ENCODE results near the gene POTEI. TPM values are rescaled to one million over a fixed set of nuclear protein-coding genes. Genes with fewer than 3 reads are reported as not detected.
"Not testable (repeated sequence)": the region's sequence is repeated elsewhere in the genome, so short reads cannot be mapped to it uniquely, and the experiment has no call there.

The POTEI gene
- total and polyA plus RNA-seq, 7 experiments from 2014 or later: not detected

DNA sequence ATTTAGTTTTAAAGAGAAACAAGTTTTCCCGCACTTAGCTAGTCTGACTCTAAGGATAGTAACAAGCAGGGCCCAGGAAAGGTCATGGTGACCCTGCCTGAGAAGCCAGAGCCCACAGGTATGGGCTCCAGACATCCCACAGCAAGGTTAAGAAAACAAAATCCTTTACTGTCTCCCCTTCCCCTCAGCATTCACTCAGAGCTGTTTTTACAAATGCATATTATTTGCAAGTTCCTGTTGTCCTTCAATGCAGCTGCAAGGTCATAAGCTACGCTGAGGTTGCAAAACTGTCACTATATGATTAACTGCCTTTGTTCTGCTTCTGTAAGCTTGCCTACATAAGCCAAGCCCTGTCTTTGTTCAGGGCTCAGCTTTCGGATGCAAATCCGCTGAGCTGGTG lies 18.1 kb downstream of the POTEI start:
- H3K36me3 ChIP-seq (ENCODE audit: control insufficient read depth in 2 of 3, insufficient read depth in 3 of 3, low read length in 3 of 3); H3K27me3 Mint-ChIP-seq; H3K36me3 Mint-ChIP-seq; H3K27ac ChIP-seq (ENCODE audit: low read depth, low read length); H3K4me1 ChIP-seq (ENCODE audit: control insufficient read depth in 2 of 2, insufficient read depth in 2 of 2, low read length in 2 of 2); CTCF ChIA-PET; H3K4me3 Mint-ChIP-seq; POLR2A ChIA-PET; ATAC-seq; H3K9me3 Mint-ChIP-seq; H3K9me3 ChIP-seq (ENCODE audit: control insufficient read depth in 2 of 3, low read length in 3 of 3); H3K27me3 ChIP-seq (ENCODE audit: control insufficient read depth in 2 of 2, insufficient read depth in 2 of 2, low read length in 2 of 2); DNase-seq; intact Hi-C loops (cut with micrococcal nuclease); H3K4me1 Mint-ChIP-seq; H3K4me3 ChIP-seq (ENCODE audit: low read length); H3K27ac Mint-ChIP-seq: not testable (repeated sequence)

- not testable (repeated sequence) for DNase-seq
These were observed 53.7 kb downstream of the POTEI start for GRCh38 chr2:130455413-130455812.

GRCh38 chr2:130454712-130455083 lies 54.4 kb downstream of the POTEI start:
- H3K27ac Mint-ChIP-seq; intact Hi-C loops (cut with micrococcal nuclease); H3K27me3 ChIP-seq (ENCODE audit: control insufficient read depth in 2 of 2, insufficient read depth in 2 of 2, low read length in 2 of 2); DNase-seq; ATAC-seq; H3K9me3 ChIP-seq (ENCODE audit: control insufficient read depth in 2 of 3, low read length in 3 of 3); H3K36me3 ChIP-seq (ENCODE audit: control insufficient read depth in 2 of 3, insufficient read depth in 3 of 3, low read length in 3 of 3); H3K9me3 Mint-ChIP-seq; POLR2A ChIA-PET; H3K36me3 Mint-ChIP-seq; CTCF ChIA-PET; H3K4me3 Mint-ChIP-seq; H3K4me1 ChIP-seq (ENCODE audit: control insufficient read depth in 2 of 2, insufficient read depth in 2 of 2, low read length in 2 of 2); H3K27ac ChIP-seq (ENCODE audit: low read depth, low read length); H3K4me1 Mint-ChIP-seq; H3K27me3 Mint-ChIP-seq; H3K4me3 ChIP-seq (ENCODE audit: low read length): not testable (repeated sequence)

More at GRCh38 chr2:130455413-130455812, 53.7 kb downstream of the POTEI start:
- H3K27me3 ChIP-seq (ENCODE audit: control insufficient read depth in 2 of 2, insufficient read depth in 2 of 2, low read length in 2 of 2); ATAC-seq; POLR2A ChIA-PET; H3K27ac ChIP-seq (ENCODE audit: low read depth, low read length); H3K9me3 Mint-ChIP-seq; CTCF ChIA-PET; H3K4me3 ChIP-seq (ENCODE audit: low read length); H3K36me3 Mint-ChIP-seq; H3K27ac Mint-ChIP-seq; intact Hi-C loops (cut with micrococcal nuclease); H3K4me3 Mint-ChIP-seq; H3K27me3 Mint-ChIP-seq; H3K4me1 Mint-ChIP-seq; H3K4me1 ChIP-seq (ENCODE audit: control insufficient read depth in 2 of 2, insufficient read depth in 2 of 2, low read length in 2 of 2); H3K9me3 ChIP-seq (ENCODE audit: control insufficient read depth in 2 of 3, low read length in 3 of 3); H3K36me3 ChIP-seq (ENCODE audit: control insufficient read depth in 2 of 3, insufficient read depth in 3 of 3, low read length in 3 of 3): not testable (repeated sequence)

DNA sequence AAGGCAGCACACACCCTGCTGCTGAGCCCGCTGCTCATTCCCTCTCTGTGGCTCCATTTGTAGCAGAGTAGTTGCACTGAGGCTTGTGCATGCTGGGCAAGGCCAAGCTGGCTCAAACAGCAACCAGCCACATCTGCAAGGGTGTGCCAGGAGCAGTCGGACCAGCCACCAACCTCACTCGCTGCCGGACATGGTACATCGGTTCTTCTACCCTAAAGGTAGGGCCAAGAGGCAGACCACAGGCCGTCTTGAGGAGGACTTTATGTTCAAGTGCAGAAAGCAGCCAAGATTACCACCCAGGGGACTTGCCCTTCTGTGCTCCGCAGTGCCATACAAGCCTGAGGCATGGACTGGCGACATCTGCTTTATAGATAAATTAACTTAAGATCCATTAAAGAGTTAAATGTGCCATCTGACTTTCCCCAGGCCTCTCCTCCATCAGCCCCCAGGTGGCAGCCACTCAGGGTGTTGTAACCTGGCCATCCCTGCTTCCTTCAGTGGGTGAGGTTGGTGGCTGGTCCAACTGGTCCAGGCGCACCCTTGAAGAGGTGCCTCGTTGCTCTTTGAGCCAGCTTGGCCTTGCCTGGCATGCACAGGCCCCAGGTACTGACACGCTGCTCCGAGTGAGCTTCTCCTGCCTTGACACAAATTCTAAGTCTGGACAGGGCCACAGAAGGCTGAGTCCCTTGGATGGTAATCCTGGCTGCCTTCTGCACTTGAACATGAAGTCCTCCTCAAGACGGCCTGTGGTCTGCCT lies 55.0 kb downstream of the POTEI start:
- H3K36me3 Mint-ChIP-seq; CTCF ChIA-PET; H3K4me3 Mint-ChIP-seq; POLR2A ChIA-PET; H3K9me3 Mint-ChIP-seq; ATAC-seq; H3K4me1 ChIP-seq (ENCODE audit: control insufficient read depth in 2 of 2, insufficient read depth in 2 of 2, low read length in 2 of 2); DNase-seq; H3K4me1 Mint-ChIP-seq; H3K9me3 ChIP-seq (ENCODE audit: control insufficient read depth in 2 of 3, low read length in 3 of 3); H3K27me3 Mint-ChIP-seq; H3K36me3 ChIP-seq (ENCODE audit: control insufficient read depth in 2 of 3, insufficient read depth in 3 of 3, low read length in 3 of 3); intact Hi-C loops (cut with micrococcal nuclease); H3K27ac Mint-ChIP-seq; H3K4me3 ChIP-seq (ENCODE audit: low read length); H3K27ac ChIP-seq (ENCODE audit: low read depth, low read length); H3K27me3 ChIP-seq (ENCODE audit: control insufficient read depth in 2 of 2, insufficient read depth in 2 of 2, low read length in 2 of 2): not testable (repeated sequence)

DNA sequence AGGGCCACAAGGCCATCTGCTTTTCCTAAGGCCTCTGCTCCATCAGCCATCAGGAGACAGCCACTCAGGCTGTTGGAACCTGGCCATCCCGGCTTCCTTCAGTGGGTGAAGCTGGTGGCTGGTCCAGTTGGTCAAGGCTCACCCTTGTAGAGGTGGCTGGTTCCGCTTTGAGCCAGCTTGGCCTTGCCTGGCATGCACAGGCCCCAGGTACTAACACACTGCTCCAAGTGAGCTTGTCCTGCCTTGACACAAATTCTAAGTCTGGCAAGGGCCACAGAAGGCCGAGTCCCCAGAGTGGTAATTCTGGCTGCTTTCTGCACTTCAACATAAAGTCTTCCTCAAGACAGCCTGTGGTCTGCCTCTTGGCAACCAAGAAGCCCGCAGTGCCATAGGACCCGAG lies 56.2 kb downstream of the POTEI start:
- H3K27me3 ChIP-seq (ENCODE audit: control insufficient read depth in 2 of 2, insufficient read depth in 2 of 2, low read length in 2 of 2); H3K4me3 Mint-ChIP-seq; DNase-seq; H3K9me3 ChIP-seq (ENCODE audit: control insufficient read depth in 2 of 3, low read length in 3 of 3); H3K36me3 ChIP-seq (ENCODE audit: control insufficient read depth in 2 of 3, insufficient read depth in 3 of 3, low read length in 3 of 3); H3K27ac Mint-ChIP-seq; POLR2A ChIA-PET; ATAC-seq; H3K4me1 ChIP-seq (ENCODE audit: control insufficient read depth in 2 of 2, insufficient read depth in 2 of 2, low read length in 2 of 2); H3K27me3 Mint-ChIP-seq; H3K4me1 Mint-ChIP-seq; CTCF ChIA-PET; H3K4me3 ChIP-seq (ENCODE audit: low read length); H3K27ac ChIP-seq (ENCODE audit: low read depth, low read length); H3K36me3 Mint-ChIP-seq; H3K9me3 Mint-ChIP-seq; intact Hi-C loops (cut with micrococcal nuclease): not testable (repeated sequence)

GRCh38 chr2:130451823-130452222 lies 57.3 kb downstream of the POTEI start:
- H3K27ac Mint-ChIP-seq; CTCF ChIA-PET; H3K27me3 Mint-ChIP-seq; DNase-seq; POLR2A ChIA-PET; H3K4me3 Mint-ChIP-seq; intact Hi-C loops (cut with micrococcal nuclease); H3K9me3 Mint-ChIP-seq; H3K4me1 Mint-ChIP-seq; H3K27me3 ChIP-seq (ENCODE audit: control insufficient read depth in 2 of 2, insufficient read depth in 2 of 2, low read length in 2 of 2); H3K36me3 ChIP-seq (ENCODE audit: control insufficient read depth in 2 of 3, insufficient read depth in 3 of 3, low read length in 3 of 3); H3K27ac ChIP-seq (ENCODE audit: low read depth, low read length); H3K9me3 ChIP-seq (ENCODE audit: control insufficient read depth in 2 of 3, low read length in 3 of 3); ATAC-seq; H3K4me3 ChIP-seq (ENCODE audit: low read length); H3K36me3 Mint-ChIP-seq; H3K4me1 ChIP-seq (ENCODE audit: control insufficient read depth in 2 of 2, insufficient read depth in 2 of 2, low read length in 2 of 2): not testable (repeated sequence)

- H3K27ac ChIP-seq (ENCODE audit: low read depth, low read length); ATAC-seq; POLR2A ChIA-PET; H3K4me1 ChIP-seq (ENCODE audit: control insufficient read depth in 2 of 2, insufficient read depth in 2 of 2, low read length in 2 of 2); H3K4me1 Mint-ChIP-seq; intact Hi-C loops (cut with micrococcal nuclease); H3K27ac Mint-ChIP-seq; H3K27me3 ChIP-seq (ENCODE audit: control insufficient read depth in 2 of 2, insufficient read depth in 2 of 2, low read length in 2 of 2); DNase-seq; H3K4me3 Mint-ChIP-seq; CTCF ChIA-PET; H3K9me3 ChIP-seq (ENCODE audit: control insufficient read depth in 2 of 3, low read length in 3 of 3); H3K27me3 Mint-ChIP-seq; H3K36me3 Mint-ChIP-seq; H3K4me3 ChIP-seq (ENCODE audit: low read length); H3K9me3 Mint-ChIP-seq; H3K36me3 ChIP-seq (ENCODE audit: control insufficient read depth in 2 of 3, insufficient read depth in 3 of 3, low read length in 3 of 3): not testable (repeated sequence)
These were observed 57.9 kb downstream of the POTEI start for GRCh38 chr2:130451278-130451677.
